SU-DHL-6 (cell line): ENCODE measurements around the gene ABHD13.

Experiments used
- H2AFZ ChIP-seq: fragments of 200-600 bp; sonication (generic); 2 replicates; pipeline ENCODE4 v1.6.1; 2014; ENCODE audit warnings: low read depth, mild to moderate bottlenecking, moderate library complexity, mixed read lengths, antibody characterized with exemption, low read length; ENCODE audit not compliant: severe bottlenecking
- H3F3A ChIP-seq: fragments of 200-600 bp; shearing (Covaris generic); 2 replicates; pipeline ENCODE4 v1.6.0; 2016; ENCODE audit warnings: antibody characterized with exemption, mild to moderate bottlenecking; ENCODE audit not compliant: insufficient read depth
- H3K27ac ChIP-seq: fragments of 200-600 bp; sonication (generic); 2 replicates; pipeline ENCODE4 v1.5.1; 2016; ENCODE audit warnings: low read depth, mild to moderate bottlenecking, low read length, moderate library complexity, mixed read lengths
- H3K27me3 ChIP-seq: fragments of 200-600 bp; sonication (generic), shearing (Covaris generic); 2 replicates; pipeline ENCODE4 v1.6.0; 2014; ENCODE audit warnings: mild to moderate bottlenecking, low read length
- H3K36me3 ChIP-seq: fragments of 200-600 bp; sonication (generic); 2 replicates; pipeline ENCODE4 v1.6.1; 2014; ENCODE audit warnings: mild to moderate bottlenecking, low read length, mixed read lengths
- H3K4me2 ChIP-seq: fragments of 300-600, 200-600 bp; shearing (Covaris generic), sonication (generic); 2 replicates; pipeline ENCODE4 v1.6.0; 2014; ENCODE audit warnings: low read length, low read depth, mild to moderate bottlenecking; ENCODE audit not compliant: poor library complexity, severe bottlenecking
- H3K4me3 ChIP-seq: fragments of 200-600 bp; sonication (generic); 2 replicates; pipeline ENCODE4 v1.5.1; 2014; ENCODE audit warnings: antibody characterized with exemption, low read length, mild to moderate bottlenecking, mixed read lengths; ENCODE audit not compliant: insufficient read depth, poor library complexity, severe bottlenecking
- H3K79me2 ChIP-seq: fragments of 200-600 bp; sonication (generic); 2 replicates; pipeline ENCODE4 v1.6.1; 2014; ENCODE audit warnings: mild to moderate bottlenecking, low read length, moderate library complexity; ENCODE audit not compliant: insufficient read depth
- H3K9ac ChIP-seq: fragments of 200-600 bp; sonication (generic); 2 replicates; pipeline ENCODE4 v1.7.0; 2014; ENCODE audit warnings: mild to moderate bottlenecking, low read length
- H3K9me2 ChIP-seq: fragments of 200-600 bp; sonication (generic); replicated peaks from 2 replicates; pipeline ENCODE4 v1.6.1; 2014; ENCODE audit warnings: low read length; ENCODE audit not compliant: insufficient read depth
- H3K9me3 ChIP-seq: fragments of 200-600 bp; sonication (generic); 2 replicates; pipeline ENCODE4 v1.6.1; 2014; ENCODE audit warnings: low read length, mixed read lengths; ENCODE audit not compliant: insufficient read depth
- H4K20me1 ChIP-seq: fragments of 200-600 bp; sonication (generic); 2 replicates; pipeline ENCODE4 v1.6.1; 2014; ENCODE audit warnings: low read depth, mild to moderate bottlenecking, antibody characterized with exemption, low read length, moderate library complexity, mixed read lengths
- EZH2phosphoT487 ChIP-seq: fragments of 200-600 bp; sonication (generic), shearing (Covaris generic); conservative IDR thresholded peaks from 2 replicates; pipeline ENCODE4 v1.6.1; 2018; ENCODE audit warnings: mild to moderate bottlenecking, antibody characterized with exemption, low read length, moderate library complexity, mixed read lengths
- TF ChIP-seq, protein P1 (sequence below): fragments of 200-600 bp; sonication (generic); IDR thresholded peaks from one replicate; pipeline ENCODE4 v1.5.1; 2017; ENCODE audit warnings: antibody characterized with exemption, mild to moderate bottlenecking, low read length, moderate library complexity; ENCODE audit not compliant: insufficient read depth, poor library complexity, severe bottlenecking

ABHD13 gene

DNA sequence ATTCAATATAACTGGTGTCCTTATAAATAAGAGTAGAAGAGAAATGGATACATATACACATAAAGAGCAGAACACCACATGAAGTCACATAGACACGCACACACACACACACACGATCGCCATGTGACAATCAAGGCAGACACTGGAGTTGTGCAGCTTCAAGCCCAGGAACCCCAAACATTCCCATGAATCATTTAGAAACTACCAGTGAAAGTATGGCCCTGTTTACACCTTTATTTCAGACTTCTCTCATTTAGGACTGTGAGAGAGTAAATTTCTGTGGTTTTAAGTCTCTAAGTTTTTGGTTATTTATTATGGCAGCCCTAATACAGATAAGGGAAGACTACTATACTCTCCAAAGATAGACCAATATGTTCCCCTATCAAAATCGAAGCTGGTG is 31.0 kb downstream of the ABHD13 start:
- no peak overlapping the region for H2AFZ ChIP-seq
- no peak overlapping the region for H3K27ac ChIP-seq
- H3K4me2 ChIP-seq, result no peak overlapping the region
- H3K9me3 ChIP-seq, result no peaks in the 10 kb centered on the region
- no peaks in the 10 kb centered on the region for H3F3A ChIP-seq
- no peak overlapping the region for H3K9ac ChIP-seq
- H3K36me3 ChIP-seq, result no peaks in the 10 kb centered on the region
- no peaks in the 10 kb centered on the region for H3K9me2 ChIP-seq
- no peaks in the 10 kb centered on the region for H4K20me1 ChIP-seq
- no peak overlapping the region for H3K4me3 ChIP-seq
- no peak for TF ChIP-seq EZH2phosphoT487
- TF ChIP-seq, protein P1, sequence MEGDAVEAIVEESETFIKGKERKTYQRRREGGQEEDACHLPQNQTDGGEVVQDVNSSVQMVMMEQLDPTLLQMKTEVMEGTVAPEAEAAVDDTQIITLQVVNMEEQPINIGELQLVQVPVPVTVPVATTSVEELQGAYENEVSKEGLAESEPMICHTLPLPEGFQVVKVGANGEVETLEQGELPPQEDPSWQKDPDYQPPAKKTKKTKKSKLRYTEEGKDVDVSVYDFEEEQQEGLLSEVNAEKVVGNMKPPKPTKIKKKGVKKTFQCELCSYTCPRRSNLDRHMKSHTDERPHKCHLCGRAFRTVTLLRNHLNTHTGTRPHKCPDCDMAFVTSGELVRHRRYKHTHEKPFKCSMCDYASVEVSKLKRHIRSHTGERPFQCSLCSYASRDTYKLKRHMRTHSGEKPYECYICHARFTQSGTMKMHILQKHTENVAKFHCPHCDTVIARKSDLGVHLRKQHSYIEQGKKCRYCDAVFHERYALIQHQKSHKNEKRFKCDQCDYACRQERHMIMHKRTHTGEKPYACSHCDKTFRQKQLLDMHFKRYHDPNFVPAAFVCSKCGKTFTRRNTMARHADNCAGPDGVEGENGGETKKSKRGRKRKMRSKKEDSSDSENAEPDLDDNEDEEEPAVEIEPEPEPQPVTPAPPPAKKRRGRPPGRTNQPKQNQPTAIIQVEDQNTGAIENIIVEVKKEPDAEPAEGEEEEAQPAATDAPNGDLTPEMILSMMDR, result no peak
- no peaks in the 10 kb centered on the region for H3K79me2 ChIP-seq
- no peaks in the 10 kb centered on the region for H3K27me3 ChIP-seq

DNA sequence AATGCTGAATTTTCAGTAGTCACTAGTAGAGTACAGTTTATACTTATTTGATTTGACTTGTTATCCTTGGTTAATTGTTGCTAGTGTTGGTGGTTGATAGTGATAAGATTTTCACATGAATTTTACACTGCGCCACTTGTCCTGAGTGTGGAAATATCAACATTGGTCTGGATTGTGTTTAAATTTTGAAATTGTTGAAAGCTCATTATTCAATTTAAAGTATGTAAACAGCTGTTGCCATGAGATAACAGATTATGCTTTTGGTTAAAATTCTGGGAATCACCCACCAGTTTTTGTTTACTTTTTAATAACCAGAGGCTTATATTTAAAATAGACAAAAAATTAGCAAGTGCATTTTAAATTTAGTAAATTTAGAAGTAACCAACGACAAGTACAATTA is 39.1 kb downstream of the ABHD13 start:
- H3K79me2 ChIP-seq, result no peaks in the 10 kb centered on the region
- no peaks in the 10 kb centered on the region for H3K9me3 ChIP-seq
- no peaks in the 10 kb centered on the region for H3K27me3 ChIP-seq
- no peaks in the 10 kb centered on the region for H4K20me1 ChIP-seq
- no peak overlapping the region for H3K27ac ChIP-seq
- no peak overlapping the region for H3K9ac ChIP-seq
- no peaks in the 10 kb centered on the region for H3F3A ChIP-seq
- no peak overlapping the region for H3K4me2 ChIP-seq
- H3K4me3 ChIP-seq, result no peak overlapping the region
- no peak overlapping the region for H2AFZ ChIP-seq
- TF ChIP-seq, protein P1, result no peak
- no peak for TF ChIP-seq EZH2phosphoT487
- no peaks in the 10 kb centered on the region for H3K9me2 ChIP-seq
- no peaks in the 10 kb centered on the region for H3K36me3 ChIP-seq

DNA sequence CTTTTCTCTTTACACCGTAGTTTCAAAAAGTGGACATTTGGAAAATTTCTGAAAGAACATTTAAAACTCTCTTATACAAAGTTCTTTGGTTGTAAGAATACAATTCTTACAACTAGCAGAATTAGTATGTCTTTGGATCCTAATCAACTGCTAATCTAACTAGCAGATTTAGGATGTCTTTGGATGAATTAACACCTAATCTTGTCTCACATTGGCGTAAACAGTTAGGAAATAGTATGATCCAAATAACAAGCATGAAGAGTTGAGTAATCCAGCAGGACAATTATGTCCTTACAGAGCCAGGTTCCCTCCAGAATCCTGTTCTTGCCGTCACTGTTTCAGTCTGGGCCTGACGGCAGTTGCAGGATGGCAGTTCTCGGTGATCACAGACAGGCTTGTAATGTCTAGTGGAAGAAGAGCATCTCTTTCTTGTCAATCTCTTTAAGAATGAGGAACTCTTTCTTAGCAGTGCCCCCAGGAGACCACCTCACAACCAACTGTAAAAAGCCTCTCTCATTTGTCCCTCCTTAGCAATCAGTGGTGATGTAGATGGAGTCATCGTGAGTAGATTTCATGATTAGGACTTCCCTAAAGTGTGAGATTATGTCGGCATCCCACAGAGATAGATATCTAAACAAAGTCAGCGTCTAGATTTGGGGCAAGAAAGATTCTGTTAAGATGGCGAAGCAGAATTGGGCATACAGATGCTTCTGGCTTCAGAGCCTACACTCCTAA is 45.6 kb downstream of the ABHD13 start:
- Histone ChIP-seq H3K27ac (no peak overlapping the region), H3K4me3 (no peak overlapping the region), H3K9me3 (no peaks in the 10 kb centered on the region), H3F3A (no peaks in the 10 kb centered on the region), H3K9me2 (no peaks in the 10 kb centered on the region), H3K9ac (no peak overlapping the region), H3K4me2 (no peak overlapping the region), H3K79me2 (no peaks in the 10 kb centered on the region), H3K36me3 (no peaks in the 10 kb centered on the region), H3K27me3 (no peaks in the 10 kb centered on the region), H2AFZ (no peak overlapping the region), H4K20me1 (no peaks in the 10 kb centered on the region)
- TF ChIP-seq, protein P1, result no peak
- no peak for TF ChIP-seq EZH2phosphoT487
